IMR-90 (cell line): ENCODE measurements around the gene FAM163A. TPM values are rescaled to one million over a fixed set of nuclear protein-coding genes. Genes with fewer than 3 reads are reported as not detected.
"Not testable (repeated sequence)": the region's sequence is repeated elsewhere in the genome, so short reads cannot be mapped to it uniquely, and the experiment has no call there.

Experiments used
- ATAC-seq: fragments of 200-7000 bp; cut with Tn5 transposase; 2 replicates; pipeline ENCODE4 v1.9.1; 2020; ENCODE audit warnings: low read depth, mild to moderate bottlenecking, moderate library complexity
- BruUV-seq: library from RNA; stranded (reverse); fragments of 400-500 nt; replicated peaks from 2 replicates; lab custom pipeline; 2021; lab: Mats Ljungman, UMichigan
- CTCF ChIA-PET: fragments of 300-600 bp; formaldehyde crosslinking; extraction: SDS; loops from one replicate; lab custom pipeline; 2021; ENCODE audit warnings: antibody characterized with exemption; lab: Yijun Ruan, JAX
- POLR2A ChIA-PET: fragments of 300-600 bp; sonication (Branson Sonifier 250); formaldehyde crosslinking; loops from one replicate; lab custom pipeline; 2022; ENCODE audit warnings: antibody characterized with exemption; ENCODE audit not compliant: unreplicated experiment; lab: Charles Lee
- DNase-seq: peaks from one replicate; pipeline ENCODE4 v3.0.0; 2013
- H2AFZ ChIP-seq: replicated peaks from 2 replicates; pipeline ENCODE3; 2013; ENCODE audit warnings: low read length, mild to moderate bottlenecking; ENCODE audit not compliant: poor library complexity
- H2AK5ac ChIP-seq: 2 replicates; pipeline ENCODE4 v1.6.1; 2013; ENCODE audit warnings: low read depth, low read length, inconsistent platforms
- H2AK9ac ChIP-seq: replicated peaks from 2 replicates; pipeline ENCODE3; 2013; ENCODE audit warnings: mild to moderate bottlenecking, low read depth, low read length, moderate library complexity; ENCODE audit not compliant: poor library complexity
- H2BK120ac ChIP-seq: 2 replicates; pipeline ENCODE4 v1.6.1; 2013; ENCODE audit warnings: low read depth, low read length, inconsistent platforms
- H2BK15ac ChIP-seq: 3 replicates; pipeline ENCODE4 v1.6.1; 2013; ENCODE audit warnings: low read depth, low read length, inconsistent platforms
- H2BK20ac ChIP-seq: 2 replicates; pipeline ENCODE4 v1.6.1; 2013; ENCODE audit warnings: low read depth, mild to moderate bottlenecking, inconsistent platforms, low read length, moderate library complexity
- H2BK5ac ChIP-seq: 2 replicates; pipeline ENCODE4 v1.6.1; 2013; ENCODE audit warnings: mild to moderate bottlenecking, low read depth, low read length, inconsistent platforms; ENCODE audit not compliant: poor library complexity, severe bottlenecking
- H3K14ac ChIP-seq: replicated peaks from 2 replicates; pipeline ENCODE4 v1.6.1; 2013; ENCODE audit warnings: low read depth, low read length, inconsistent platforms
- H3K18ac ChIP-seq: 2 replicates; pipeline ENCODE4 v1.6.1; 2013; ENCODE audit warnings: low read depth, low read length, control low read depth
- H3K23ac ChIP-seq: 2 replicates; pipeline ENCODE4 v1.6.1; 2013; ENCODE audit warnings: low read depth, low read length, inconsistent platforms
- H3K27ac ChIP-seq: 2 replicates; pipeline ENCODE4 v1.5.1; 2013; ENCODE audit warnings: mild to moderate bottlenecking, control low read depth, low read length; ENCODE audit not compliant: insufficient read depth
- H3K27me3 ChIP-seq: 2 replicates; pipeline ENCODE4 v1.6.1; 2013; ENCODE audit warnings: low read length; ENCODE audit not compliant: control insufficient read depth, insufficient read depth
- H3K36me3 ChIP-seq: 2 replicates; pipeline ENCODE4 v1.6.1; 2013; ENCODE audit warnings: low read length, mixed read lengths; ENCODE audit not compliant: control insufficient read depth, insufficient read depth
- H3K4ac ChIP-seq: 2 replicates; pipeline ENCODE4 v1.6.1; 2013; ENCODE audit warnings: low read depth, low read length, inconsistent platforms
- H3K4me1 ChIP-seq: 2 replicates; pipeline ENCODE4 v1.6.1; 2013; ENCODE audit warnings: low read length, mixed read lengths; ENCODE audit not compliant: control insufficient read depth, insufficient read depth
- H3K4me2 ChIP-seq: 2 replicates; pipeline ENCODE4 v1.6.1; 2013; ENCODE audit warnings: low read depth, mild to moderate bottlenecking, control low read depth, low read length, moderate library complexity
- H3K4me3 ChIP-seq: 2 replicates; pipeline ENCODE4 v1.5.1; 2013; ENCODE audit warnings: low read depth, mild to moderate bottlenecking, control low read depth, low read length, moderate library complexity; ENCODE audit not compliant: insufficient read depth
- H3K56ac ChIP-seq: 2 replicates; pipeline ENCODE4 v1.6.1; 2013; ENCODE audit warnings: low read length, inconsistent platforms; ENCODE audit not compliant: insufficient read depth; ENCODE audit errors: extremely low read depth
- H3K79me1 ChIP-seq, 2 experiments: 2 replicates each; pipeline ENCODE4 v1.6.1; 2013; ENCODE audit warnings: low read length in 2 of 2, inconsistent platforms in 1 of 2, low read depth in 1 of 2
- H3K9ac ChIP-seq: 2 replicates; pipeline ENCODE4 v1.6.1; 2013; ENCODE audit warnings: low read depth, low read length, control low read depth
- H3K9me1 ChIP-seq: 2 replicates; pipeline ENCODE4 v1.6.1; 2013; ENCODE audit warnings: low read length, inconsistent platforms; ENCODE audit not compliant: insufficient read depth
- H3K9me3 ChIP-seq: 2 replicates; pipeline ENCODE4 v1.6.1; 2013; ENCODE audit warnings: low read length; ENCODE audit not compliant: control insufficient read depth, insufficient read depth
- H4K20me1 ChIP-seq: 2 replicates; pipeline ENCODE4 v1.6.1; 2013; ENCODE audit warnings: low read length, inconsistent platforms; ENCODE audit not compliant: insufficient read depth
- H4K5ac ChIP-seq: 2 replicates; pipeline ENCODE4 v1.6.1; 2013; ENCODE audit warnings: mild to moderate bottlenecking, low read depth, low read length, control low read depth
- H4K8ac ChIP-seq, 2 experiments: 2 replicates each; pipeline ENCODE4 v1.6.1; 2013; ENCODE audit warnings: low read depth in 2 of 2, low read length in 2 of 2, control low read depth in 1 of 2, inconsistent platforms in 1 of 2
- H4K91ac ChIP-seq: 2 replicates; pipeline ENCODE4 v1.6.1; 2013; ENCODE audit warnings: low read depth, low read length, inconsistent platforms; ENCODE audit not compliant: insufficient read depth
- WGBS, 2 experiments: methylation state at CpG; one replicate each; pipeline versions ENCODE4 v1.1.5 to v1.1.7; 2013; ENCODE audit warnings: missing lambda C conversion rate in 2 of 2; ENCODE audit not compliant: insufficient read length in 1 of 2; ENCODE audit errors: extremely low coverage in 2 of 2; 5-methylcytosine and 5-hydroxymethylcytosine counted together
- dilution Hi-C: fragments of 300-500 bp; cut with HindIII; formaldehyde crosslinking; loops from one replicate; pipeline ENCODE4 v1.14.3; 2018; ENCODE audit warnings: low sequenced_read_pairs; ENCODE audit not compliant: unreplicated experiment
- in situ Hi-C: fragments of 300-500 bp; cut with MboI; formaldehyde crosslinking; loops from 3 replicates; pipeline ENCODE4 v1.14.3; 2019; ENCODE audit warnings: low sequenced_read_pairs, inconsistent platforms, mixed read lengths
- intact Hi-C: fragments of 100-400 bp; cut with micrococcal nuclease; formaldehyde crosslinking; loops from 2 replicates; pipeline ENCODE4 v1.10.0; 2022
- polyA plus RNA-seq, 3 experiments: library from polyadenylated mRNA; depleted of rRNA; stranded (reverse); fragments of >200 nt; gene quantifications; 2 replicates each; pipeline ENCODE4 v1.2.3, GENCODE V29; 2012; ENCODE audit warnings: low replicate concordance in 1 of 3
- total RNA-seq: library from RNA; depleted of rRNA; stranded (reverse); fragments of >200 nt; gene quantifications from 2 replicates; pipeline ENCODE4 v1.2.3, GENCODE V29; 2012

Gene FAM163A
- total and polyA plus RNA-seq, 2 of the 4 experiments (the other 2 are of a cell fraction), result not detected

- WGBS, 2 experiments, result no CpG with 5 or more reads among the region's 6 CpGs
- DNase-seq, H2BK20ac ChIP-seq, dilution Hi-C loops, H3K23ac ChIP-seq, H3K9me3 ChIP-seq, H2BK15ac ChIP-seq, H2BK120ac ChIP-seq, H3K36me3 ChIP-seq, H2AK5ac ChIP-seq, H4K20me1 ChIP-seq, POLR2A ChIA-PET, H2BK5ac ChIP-seq, H3K18ac ChIP-seq, H3K9me1 ChIP-seq, H3K14ac ChIP-seq, H3K27me3 ChIP-seq, H2AK9ac ChIP-seq, in situ Hi-C loops, ATAC-seq, H3K4me3 ChIP-seq, intact Hi-C loops, H3K27ac ChIP-seq, H3K79me1 ChIP-seq, H3K4me1 ChIP-seq, H3K4me2 ChIP-seq, BruUV-seq, H3K56ac ChIP-seq, H3K4ac ChIP-seq, H4K8ac ChIP-seq, H4K91ac ChIP-seq, H4K5ac ChIP-seq, H3K9ac ChIP-seq, H2AFZ ChIP-seq: not testable (repeated sequence)
- CTCF ChIA-PET, result interaction anchor here (0.9 kb wide), 1 partner anchor 120 kb away, joined by 3 read pairs; no protein-coding TSS in a partner anchor
Measured at GRCh38 chr1:179694530-179694929, 48.6 kb upstream of the FAM163A start.
